PC-9 (cell line): ENCODE data around the gene RAET1L. TPM values are rescaled to one million over a fixed set of nuclear protein-coding genes. Genes with fewer than 3 reads are reported as not detected.
A peak's percentile ranks its signal among the peaks of the same experiment; 100 is the strongest.

Source experiments
- BruUV-seq: library from RNA; stranded (reverse); fragments of 400-500 nt; replicated peaks from 2 replicates; lab custom pipeline; 2021; lab: Mats Ljungman, UMichigan
- CTCF ChIA-PET: fragments of 300-600 bp; sonication (Branson Sonifier 250); formaldehyde crosslinking; loops from one replicate; lab custom pipeline; 2022; ENCODE audit warnings: antibody characterized with exemption; lab: Charles Lee
- POLR2A ChIA-PET: fragments of 300-600 bp; sonication (Branson Sonifier 250); formaldehyde crosslinking; loops from one replicate; lab custom pipeline; 2022; ENCODE audit warnings: antibody characterized with exemption; ENCODE audit not compliant: unreplicated experiment; lab: Charles Lee
- DNase-seq, 2 experiments: peaks; one replicate each; pipeline versions ENCODE4 v3.0.0 to v3.0.0-alpha.2; 2015 to 2022; ENCODE audit warnings: mixed read lengths in 1 of 2
- H2AFZ ChIP-seq: fragments of 200-600 bp; sonication (generic); 2 replicates; pipeline ENCODE4 v1.8.1; 2017; ENCODE audit warnings: antibody characterized with exemption
- H3F3A ChIP-seq: fragments of 200-600 bp; sonication (generic); 2 replicates; pipeline ENCODE4 v1.8.1; 2017; ENCODE audit warnings: antibody characterized with exemption, mild to moderate bottlenecking, low read depth; ENCODE audit not compliant: insufficient read depth
- H3K27ac ChIP-seq: fragments of 200-600 bp; sonication (generic); 2 replicates; pipeline ENCODE4 v1.6.1; 2016; ENCODE audit warnings: mixed run types
- H3K27me3 ChIP-seq: fragments of 200-600 bp; sonication (generic); 2 replicates; pipeline ENCODE4 v1.6.1; 2016; ENCODE audit warnings: low read depth, mixed run types; ENCODE audit not compliant: insufficient read depth
- H3K36me3 ChIP-seq: fragments of 200-600 bp; sonication (generic); 2 replicates; pipeline ENCODE4 v1.6.1; 2016; ENCODE audit warnings: low read depth, mixed run types
- H3K4me1 ChIP-seq: fragments of 200-600 bp; sonication (generic); replicated peaks from 2 replicates; pipeline ENCODE4 v1.6.1; 2016; ENCODE audit warnings: mixed run types; ENCODE audit not compliant: insufficient read depth
- H3K4me2 ChIP-seq: fragments of 200-600 bp; sonication (generic); 2 replicates; pipeline ENCODE4 v1.6.1; 2017; ENCODE audit warnings: mixed run types
- H3K4me3 ChIP-seq: fragments of 200-600 bp; sonication (generic); 2 replicates; pipeline ENCODE4 v1.6.1; 2016; ENCODE audit warnings: mixed run types
- H3K79me2 ChIP-seq: fragments of 200-600 bp; sonication (generic); 2 replicates; pipeline ENCODE4 v1.6.1; 2017; ENCODE audit warnings: low read depth, mixed run types
- H3K9me2 ChIP-seq: fragments of 200-600 bp; sonication (generic); 2 replicates; pipeline ENCODE4 v1.8.1; 2017; ENCODE audit warnings: mild to moderate bottlenecking; ENCODE audit not compliant: insufficient read depth
- H3K9me3 ChIP-seq: fragments of 200-600 bp; sonication (generic); 2 replicates; pipeline ENCODE4 v1.8.1; 2016; ENCODE audit warnings: low read depth; ENCODE audit not compliant: insufficient read depth
- H4K20me1 ChIP-seq: fragments of 200-600 bp; sonication (generic); 2 replicates; pipeline ENCODE4 v1.8.1; 2017; ENCODE audit not compliant: insufficient read depth
- EZH2 ChIP-seq: fragments of 200-600 bp; sonication (generic); IDR thresholded peaks from 2 replicates; pipeline ENCODE4 v1.8.0; 2017; ENCODE audit warnings: antibody characterized with exemption, low read depth
- intact Hi-C: fragments of 100-400 bp; cut with micrococcal nuclease; formaldehyde crosslinking; loops from one replicate; pipeline ENCODE4 v1.10.0; 2022; ENCODE audit not compliant: unreplicated experiment
- total RNA-seq: library from RNA; stranded (reverse); gene quantifications from 2 replicates; pipeline ENCODE4 v1.2.3, GENCODE V29; 2021
- TF ChIP-seq, protein P1 (sequence below): fragments of 200-600 bp; sonication (generic); conservative IDR thresholded peaks from 2 replicates; pipeline ENCODE4 v1.6.1; 2017; ENCODE audit warnings: mixed run types, antibody characterized with exemption, mild to moderate bottlenecking, moderate library complexity

RAET1L gene
- total RNA-seq, 1 experiment from 2014 or later = 1.2 TPM

GRCh38 chr6:150068720-150069648 lies 43.7 kb upstream of the RAET1L start, which contains the start of gene ULBP3:
ULBP3 (minus strand) TSS chr6:150069121; CDS start chr6:150069066, 55 bp downstream.
- peaks cover 25% of the 10 kb centered on the region; the same call in 1 of the 2 replicates for H3F3A ChIP-seq
- H3K79me2 ChIP-seq = no peaks in the 10 kb centered on the region
- peaks cover 24% of the 10 kb centered on the region for H3K4me1 ChIP-seq
- ChIA-PET CTCF (interaction anchor here (0.5 to 0.6 kb wide), 2 partner anchors 14 to 532 kb away, joined by 8 to 12 read pairs; no protein-coding TSS in a partner anchor), POLR2A (interaction anchor here (1.0 kb wide), 1 partner anchor 52 kb away, joined by 6 read pairs; no protein-coding TSS in a partner anchor)
- BruUV-seq = no TSS peak
- peak within 1 kb of the TSS; percentile 98 for H2AFZ ChIP-seq
- H3K36me3 ChIP-seq = no peaks in the 10 kb centered on the region
- no peaks in the 10 kb centered on the region for H3K27me3 ChIP-seq
- peak within 1 kb of the TSS; percentile 74 for H3K4me3 ChIP-seq
- H3K9me2 ChIP-seq = no peaks in the 10 kb centered on the region
- no peaks in the 10 kb centered on the region for H4K20me1 ChIP-seq
- peak within 1 kb of the TSS; percentile 83 for H3K4me2 ChIP-seq
- TF ChIP-seq, protein P1, sequence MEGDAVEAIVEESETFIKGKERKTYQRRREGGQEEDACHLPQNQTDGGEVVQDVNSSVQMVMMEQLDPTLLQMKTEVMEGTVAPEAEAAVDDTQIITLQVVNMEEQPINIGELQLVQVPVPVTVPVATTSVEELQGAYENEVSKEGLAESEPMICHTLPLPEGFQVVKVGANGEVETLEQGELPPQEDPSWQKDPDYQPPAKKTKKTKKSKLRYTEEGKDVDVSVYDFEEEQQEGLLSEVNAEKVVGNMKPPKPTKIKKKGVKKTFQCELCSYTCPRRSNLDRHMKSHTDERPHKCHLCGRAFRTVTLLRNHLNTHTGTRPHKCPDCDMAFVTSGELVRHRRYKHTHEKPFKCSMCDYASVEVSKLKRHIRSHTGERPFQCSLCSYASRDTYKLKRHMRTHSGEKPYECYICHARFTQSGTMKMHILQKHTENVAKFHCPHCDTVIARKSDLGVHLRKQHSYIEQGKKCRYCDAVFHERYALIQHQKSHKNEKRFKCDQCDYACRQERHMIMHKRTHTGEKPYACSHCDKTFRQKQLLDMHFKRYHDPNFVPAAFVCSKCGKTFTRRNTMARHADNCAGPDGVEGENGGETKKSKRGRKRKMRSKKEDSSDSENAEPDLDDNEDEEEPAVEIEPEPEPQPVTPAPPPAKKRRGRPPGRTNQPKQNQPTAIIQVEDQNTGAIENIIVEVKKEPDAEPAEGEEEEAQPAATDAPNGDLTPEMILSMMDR = peak; percentile 56
- no peak for TF ChIP-seq EZH2
- no peaks in the 10 kb centered on the region for H3K9me3 ChIP-seq
- intact Hi-C loops = loop anchor here (2.0 kb wide), 2 partner anchors 44 to 52 kb away; partner anchors contain the start of gene RAET1L
- no peak within 1 kb of the TSS for H3K27ac ChIP-seq
- peak; percentile 82 to 84 for DNase-seq

- Histone ChIP-seq H3K4me1 (peaks cover 24% of the 10 kb centered on the region), H3K27me3 (no peaks in the 10 kb centered on the region), H3K4me3 (peak overlapping the region; percentile 74), H4K20me1 (no peaks in the 10 kb centered on the region), H3F3A (peaks cover 25% of the 10 kb centered on the region; the same call in 1 of the 2 replicates), H3K9me3 (no peaks in the 10 kb centered on the region), H3K27ac (no peak overlapping the region), H2AFZ (peak overlapping the region; percentile 98), H3K9me2 (no peaks in the 10 kb centered on the region), H3K79me2 (no peaks in the 10 kb centered on the region), H3K36me3 (no peaks in the 10 kb centered on the region), H3K4me2 (peak overlapping the region; percentile 83)
- ChIA-PET CTCF (no interaction called here), POLR2A (no interaction called here)
- TF ChIP-seq EZH2 = no peak
- TF ChIP-seq, protein P1 = no peak
- no peak for DNase-seq
- no TSS peak for BruUV-seq
- intact Hi-C loops = loop anchor here (2.0 kb wide), 2 partner anchors 43 to 51 kb away; partner anchors contain the start of gene RAET1L
These were observed 42.8 kb upstream of the RAET1L start for GRCh38 chr6:150068151-150068550.

GRCh38 chr6:150065083-150065482 lies 39.8 kb upstream of the RAET1L start:
- peaks cover 10% of the 10 kb centered on the region; the same call in 1 of the 2 replicates for H3F3A ChIP-seq
- POLR2A ChIA-PET = no interaction called here
- no peaks in the 10 kb centered on the region for H3K27me3 ChIP-seq
- CTCF ChIA-PET = no interaction called here
- H3K4me2 ChIP-seq = no peak overlapping the region
- no peak for TF ChIP-seq EZH2
- TF ChIP-seq, protein P1 = no peak
- no TSS peak for BruUV-seq
- no peaks in the 10 kb centered on the region for H3K36me3 ChIP-seq
- H3K4me3 ChIP-seq = no peak overlapping the region
- intact Hi-C loops = no loop called here
- peaks cover 6% of the 10 kb centered on the region; the same call in 1 of the 2 replicates for H3K4me1 ChIP-seq
- no peaks in the 10 kb centered on the region for H3K9me3 ChIP-seq
- no peaks in the 10 kb centered on the region for H3K79me2 ChIP-seq
- no peaks in the 10 kb centered on the region for H3K9me2 ChIP-seq
- H4K20me1 ChIP-seq = no peaks in the 10 kb centered on the region
- H3K27ac ChIP-seq = no peak overlapping the region
- no peak overlapping the region for H2AFZ ChIP-seq
- DNase-seq = no peak
